ENCODE measurements around the gene AFAP1. TPM values are rescaled to one million over a fixed set of nuclear protein-coding genes. Genes with fewer than 3 reads are reported as not detected.

AFAP1 gene
- total RNA-seq, 1 donor from 2014 or later = 6.7 TPM

- intact Hi-C loops (cut with micrococcal nuclease) = no loop called here
These were observed 193.2 kb downstream of the AFAP1 start for GRCh38 chr4:7746351-7747061.

GRCh38 chr4:7745301-7745885, 194.3 kb downstream of the AFAP1 start:
- intact Hi-C loops (cut with micrococcal nuclease) = no loop called here

GRCh38 chr4:7744142-7744804, 195.4 kb downstream of the AFAP1 start:
- intact Hi-C loops (cut with micrococcal nuclease) = no loop called here

- intact Hi-C loops (cut with micrococcal nuclease) = no loop called here
These were observed 196.8 kb downstream of the AFAP1 start for GRCh38 chr4:7742807-7743280.

- intact Hi-C loops (cut with micrococcal nuclease) = no loop called here
These were observed 197.5 kb downstream of the AFAP1 start for GRCh38 chr4:7741946-7742806.

- intact Hi-C loops (cut with micrococcal nuclease) = no loop called here
These were observed 198.7 kb downstream of the AFAP1 start for GRCh38 chr4:7740866-7741525.

- intact Hi-C loops (cut with micrococcal nuclease) = no loop called here
These were observed 199.5 kb downstream of the AFAP1 start for GRCh38 chr4:7739918-7740865.

GRCh38 chr4:7739077-7739917, 200.4 kb downstream of the AFAP1 start:
- intact Hi-C loops (cut with micrococcal nuclease) = no loop called here

GRCh38 chr4:7738458-7739076, 201.1 kb downstream of the AFAP1 start:
- intact Hi-C loops (cut with micrococcal nuclease) = no loop called here

GRCh38 chr4:7737752-7738457, 201.8 kb downstream of the AFAP1 start:
- intact Hi-C loops (cut with micrococcal nuclease) = no loop called here

- intact Hi-C loops (cut with micrococcal nuclease) = no loop called here
These were observed 202.4 kb downstream of the AFAP1 start for GRCh38 chr4:7737268-7737645.

- intact Hi-C loops (cut with micrococcal nuclease) = no loop called here
These were observed 203.0 kb downstream of the AFAP1 start for GRCh38 chr4:7736436-7737267.

GRCh38 chr4:7735961-7736360, 203.7 kb downstream of the AFAP1 start:
- intact Hi-C loops (cut with micrococcal nuclease) = no loop called here

GRCh38 chr4:7735395-7735794, 204.3 kb downstream of the AFAP1 start:
- intact Hi-C loops (cut with micrococcal nuclease) = no loop called here

- intact Hi-C loops (cut with micrococcal nuclease) = no loop called here
These were observed 204.9 kb downstream of the AFAP1 start for GRCh38 chr4:7734651-7735260.

- intact Hi-C loops (cut with micrococcal nuclease) = no loop called here
These were observed 205.6 kb downstream of the AFAP1 start for GRCh38 chr4:7733801-7734650.
